Measurements from ENCODE around the gene COPG2.

Gene COPG2

GRCh38 chr7:130468612-130469011 lies 199.9 kb downstream of the COPG2 start:
- no peak for TF ChIP-seq CTCF (IDR thresholded peaks at IDR 0.05; ENCODE audit: low read depth, low read length, missing control alignments)
- no peak overlapping the region for H3K4me3 ChIP-seq (replicated peaks; ENCODE audit: low read depth, low read length)

GRCh38 chr7:130463553-130464434 lies 204.8 kb downstream of the COPG2 start:
- TF ChIP-seq CTCF (IDR thresholded peaks at IDR 0.05; ENCODE audit: low read depth, low read length, missing control alignments): no peak
- no peak for DNase-seq (ENCODE audit: extremely low read depth, low read depth)
- no peak overlapping the region for H3K4me3 ChIP-seq (replicated peaks; ENCODE audit: low read depth, low read length)

More at GRCh38 chr7:130468612-130469011, 199.9 kb downstream of the COPG2 start:
- no peak for DNase-seq (ENCODE audit: extremely low read depth, low read depth)

GRCh38 chr7:130461272-130461671 lies 207.3 kb downstream of the COPG2 start:
- no peak for TF ChIP-seq CTCF (IDR thresholded peaks at IDR 0.05; ENCODE audit: low read depth, low read length, missing control alignments)
- no peak for DNase-seq (ENCODE audit: extremely low read depth, low read depth)
- no peak overlapping the region for H3K4me3 ChIP-seq (replicated peaks; ENCODE audit: low read depth, low read length)

- no peak for TF ChIP-seq CTCF (IDR thresholded peaks at IDR 0.05; ENCODE audit: low read depth, low read length, missing control alignments)
- no peak overlapping the region for H3K4me3 ChIP-seq (replicated peaks; ENCODE audit: low read depth, low read length)
- DNase-seq (ENCODE audit: extremely low read depth, low read depth): no peak
Observed at GRCh38 chr7:130458257-130458656, 210.3 kb downstream of the COPG2 start.
